RWPE2 (cell line): ENCODE results near the gene LGALS1.
"Not testable (repeated sequence)": the region's sequence is repeated elsewhere in the genome, so short reads cannot be mapped to it uniquely, and the experiment has no call there.

ENCODE experiments used
- ATAC-seq: fragments of 200-7000 bp; cut with Tn5 transposase; 3 replicates; pipeline ENCODE4 v1.9.1; 2021; ENCODE audit warnings: low read depth
- DNase-seq: peaks from one replicate; pipeline ENCODE4 v3.0.0-alpha.2; 2020; ENCODE audit warnings: low spot score
- H3K27ac ChIP-seq: fragments of 450-650 bp; 2 replicates; pipeline ENCODE4 v1.5.1; 2017; ENCODE audit warnings: mild to moderate bottlenecking; ENCODE audit not compliant: poor library complexity, severe bottlenecking
- H3K27me3 ChIP-seq: fragments of 250-450 bp; sonication (Bioruptor Pico); 2 replicates; pipeline ENCODE4 v1.5.1; 2021; ENCODE audit warnings: mild to moderate bottlenecking, moderate library complexity; ENCODE audit not compliant: insufficient read depth, poor library complexity, severe bottlenecking
- H3K36me3 ChIP-seq: fragments of 250-450 bp; sonication (Bioruptor Pico); 2 replicates; pipeline ENCODE4 v1.5.1; 2020; ENCODE audit warnings: low read depth, mild to moderate bottlenecking, moderate library complexity
- H3K4me1 ChIP-seq: fragments of 250-450 bp; sonication (Bioruptor Pico); 2 replicates; pipeline ENCODE4 v1.5.1; 2021; ENCODE audit warnings: mild to moderate bottlenecking, moderate library complexity; ENCODE audit not compliant: insufficient read depth, poor library complexity, severe bottlenecking
- H3K4me3 ChIP-seq: fragments of 250-450 bp; sonication (Bioruptor Pico); 2 replicates; pipeline ENCODE4 v1.5.1; 2021; ENCODE audit warnings: mild to moderate bottlenecking, moderate library complexity; ENCODE audit not compliant: severe bottlenecking
- H3K9me3 ChIP-seq: fragments of 250-450 bp; sonication (Bioruptor Pico); 2 replicates; pipeline ENCODE4 v1.5.1; 2021; ENCODE audit warnings: mild to moderate bottlenecking, moderate library complexity; ENCODE audit not compliant: severe bottlenecking
- CTCF ChIP-seq: fragments of 450-650 bp; IDR thresholded peaks from one replicate; pipeline ENCODE4 v1.5.1; 2017; ENCODE audit warnings: mild to moderate bottlenecking, moderate library complexity; ENCODE audit not compliant: poor library complexity, severe bottlenecking

LGALS1 gene

GRCh38 chr22:37713761-37714160 lies 38.3 kb downstream of the LGALS1 start:
- no peak overlapping the region for H3K4me3 ChIP-seq
- H3K4me1 ChIP-seq: no peaks in the 10 kb centered on the region
- ATAC-seq: no peak
- no peak for DNase-seq
- TF ChIP-seq CTCF: no peak
- H3K36me3 ChIP-seq: no peaks in the 10 kb centered on the region
- H3K27ac ChIP-seq: no peak overlapping the region
- no peaks in the 10 kb centered on the region for H3K9me3 ChIP-seq
- H3K27me3 ChIP-seq: no peaks in the 10 kb centered on the region

GRCh38 chr22:37714634-37715033 lies 39.2 kb downstream of the LGALS1 start:
- TF ChIP-seq CTCF: no peak
- Histone ChIP-seq H3K36me3 (no peaks in the 10 kb centered on the region), H3K9me3 (no peaks in the 10 kb centered on the region), H3K4me3 (no peak overlapping the region), H3K4me1 (no peaks in the 10 kb centered on the region), H3K27ac (no peak overlapping the region), H3K27me3 (no peaks in the 10 kb centered on the region)
- no peak for DNase-seq
- ATAC-seq: no peak

- no peak overlapping the region for H3K27ac ChIP-seq
- no peak for ATAC-seq
Observed at GRCh38 chr22:37715760-37716159, 40.3 kb downstream of the LGALS1 start.

GRCh38 chr22:37716708-37717107 lies 41.3 kb downstream of the LGALS1 start:
- Histone ChIP-seq H3K27ac (no peak overlapping the region), H3K36me3 (no peaks in the 10 kb centered on the region), H3K9me3 (no peaks in the 10 kb centered on the region), H3K4me3 (no peak overlapping the region), H3K4me1 (no peaks in the 10 kb centered on the region), H3K27me3 (no peaks in the 10 kb centered on the region)
- DNase-seq: no peak
- no peak for TF ChIP-seq CTCF
- peak; percentile 82 for ATAC-seq

More at GRCh38 chr22:37715760-37716159, 40.3 kb downstream of the LGALS1 start:
- H3K36me3 ChIP-seq: no peaks in the 10 kb centered on the region
- no peak for DNase-seq
- TF ChIP-seq CTCF: no peak
- no peak overlapping the region for H3K4me3 ChIP-seq
- H3K27me3 ChIP-seq: no peaks in the 10 kb centered on the region
- H3K9me3 ChIP-seq: no peaks in the 10 kb centered on the region
- no peaks in the 10 kb centered on the region for H3K4me1 ChIP-seq

- not testable (repeated sequence) for H3K9me3 ChIP-seq, DNase-seq, H3K27ac ChIP-seq, H3K4me1 ChIP-seq, ATAC-seq, H3K36me3 ChIP-seq, H3K27me3 ChIP-seq, H3K4me3 ChIP-seq
Observed at GRCh38 chr22:37717235-37717634, 41.8 kb downstream of the LGALS1 start.

- H3K4me1 ChIP-seq, H3K27ac ChIP-seq, DNase-seq, ATAC-seq, H3K9me3 ChIP-seq, H3K36me3 ChIP-seq, H3K27me3 ChIP-seq, H3K4me3 ChIP-seq: not testable (repeated sequence)
Observed at GRCh38 chr22:37717746-37718305, 42.4 kb downstream of the LGALS1 start.
